Heart left ventricle (tissue), 16 donors: ENCODE results near the gene CRIM1. TPM values are rescaled to one million over a fixed set of nuclear protein-coding genes. Genes with fewer than 3 reads are reported as not detected.

Experiments
- ATAC-seq, 4 donors: fragments of 200-7000 bp; cut with Tn5 transposase; one replicate each; pipeline ENCODE4 v1.9.1; 2020 to 2022; ENCODE audit warnings: moderate library complexity in 4 of 4, mild to moderate bottlenecking in 3 of 4, moderate number of reproducible peaks in 1 of 4
- DNase-seq, 5 donors: peaks; one replicate each; pipeline ENCODE4 v3.0.0-alpha.2; 2020
- H3K27ac ChIP-seq, 12 donors: fragments of 200-600 bp; sonication (generic) in 4 of 12; one replicate each; pipeline versions ENCODE4 v1.5.0 to v1.8.0; 2016 to 2022; ENCODE audit warnings: mild to moderate bottlenecking in 2 of 12
- H3K27me3 ChIP-seq, 9 donors: fragments of 200-600 bp; sonication (generic) in 2 of 9; one replicate each; pipeline versions ENCODE4 v1.5.1 to v1.8.0; 2016 to 2022; ENCODE audit warnings: mild to moderate bottlenecking in 3 of 9
- H3K36me3 ChIP-seq, 9 donors: fragments of 200-600 bp; sonication (generic) in 2 of 9; one replicate each; pipeline versions ENCODE4 v1.5.0 to v1.8.0; 2018 to 2022; ENCODE audit warnings: mild to moderate bottlenecking in 2 of 9
- H3K4me1 ChIP-seq, 12 donors: fragments of 200-600 bp; sonication (generic) in 4 of 12; one replicate each; pipeline versions ENCODE4 v1.5.0 to v1.8.0; 2016 to 2022; ENCODE audit warnings: mild to moderate bottlenecking in 3 of 12
- H3K4me3 ChIP-seq, 12 donors: fragments of 200-600 bp; sonication (generic) in 4 of 12; one replicate each; pipeline versions ENCODE4 v1.5.0 to v1.8.0; 2017 to 2022; ENCODE audit warnings: mild to moderate bottlenecking in 9 of 12, moderate library complexity in 4 of 12
- H3K9me3 ChIP-seq, 12 donors: fragments of 200-600 bp; sonication (generic) in 4 of 12; one replicate each; pipeline versions ENCODE4 v1.5.0 to v1.8.0; 2016 to 2022; ENCODE audit warnings: mild to moderate bottlenecking in 1 of 12
- CTCF ChIP-seq, 12 donors: fragments of 200-600 bp; sonication (generic) in 4 of 12; IDR thresholded peaks; one replicate each; pipeline versions ENCODE4 v1.5.0 to v1.8.0; 2018 to 2022; ENCODE audit warnings: antibody characterized with exemption in 12 of 12, mild to moderate bottlenecking in 5 of 12
- POLR2A ChIP-seq, 2 donors: fragments of 450-650 bp; IDR thresholded peaks; one replicate each; pipeline ENCODE4 v1.6.1; 2017; ENCODE audit warnings: antibody characterized with exemption in 2 of 2, mild to moderate bottlenecking in 2 of 2, moderate library complexity in 2 of 2
- WGBS, 4 donors: extraction: QIAGEN DNeasy Blood & Tissue Kit in 2 of 4; methylation state at CpG; one replicate each; pipeline versions ENCODE4 v1.1.5 to v1.1.7; 2013 to 2018; 5-methylcytosine and 5-hydroxymethylcytosine counted together
- intact Hi-C, 10 donors: fragments of 100-400 bp; cut with DNase I; formaldehyde crosslinking; loops; one replicate each; pipeline versions ENCODE4 v1.11.1 to v1.14.2; 2022
- polyA plus RNA-seq, 2 donors: library from polyadenylated mRNA; stranded (reverse); fragments of 200-250 nt; gene quantifications; one replicate each; pipeline ENCODE4 v1.2.3, GENCODE V29; 2013
- total RNA-seq, 9 donors: library from RNA; depleted of rRNA in 2 of 9; stranded (reverse); fragments of >200 nt in 2 of 9; fragmentation: NEBNext Ultra II Directional in 3 of 9; extraction: Animal tissue kit (Norgen Biotek cat#: 25700) in 3 of 9; gene quantifications; one replicate each; pipeline versions ENCODE4 v1.1.0 to v1.2.4, GENCODE V29; 2016 to 2023
- donor health status: ischemic (EF 13 %, LVEDD 7.1; RV severe dilation, severe dysfunction).
- donor health status: healthy with polysubstance abuse.
- donor health status: DM: no; HTN: yes; CAD: no.
- donor health status: DM: no; HTN: no; CAD: no.
- donor health status: ischemic (EF 25% LVEDD 6.9; RV normal size, moderate dysfunction).
- donor health status: ischemic (EF 25% LVEDD 5.7; RV mildly dilated, moderate dysfunction).
- donor health status: healthy.
- donor health status: DM: yes; HTN: yes; CAD: no.
- donor health status: ischemic (EF 35%, LVEDD 5.7; RV mildly dilated, moderate dysfunction).
- donor health status: nonischemic (EF 11% LVEDD 7.7; RV severe dilation, severe dysfunction).
- donor health status: DM: yes; HTN: yes; CAD: no.
- donor health status: PGD.
- donor health status: ischemic (EF 29% LVEDD 5.4; RV normal size, mild dysfunction).
- donor health status: nonischemic (EF 23%, LVEDD 6.1; RV moderate dilation, normal function).

Gene CRIM1
- total and polyA plus RNA-seq, 11 donors, result 14.7 to 120 (median 81.8) TPM

GRCh38 chr2:36469710-36470109, 114.1 kb downstream of the CRIM1 start:
- WGBS, 4 donors, result 50 to 61% (median 54%) methylated on average over 3 of the region's 3 CpGs
- H3K36me3 ChIP-seq, result peaks cover 0 to 59% (median 9%) of the 10 kb centered on the region in 9 donors

GRCh38 chr2:36473230-36473629, 117.7 kb downstream of the CRIM1 start:
- no peak for DNase-seq
- TF ChIP-seq CTCF (IDR thresholded peaks at IDR 0.05), result no peak
- TF ChIP-seq POLR2A (IDR thresholded peaks at IDR 0.05), result no peak
- peaks cover 0 to 40% (median 12%) of the 10 kb centered on the region in 9 donors for H3K36me3 ChIP-seq
- no peak overlapping the region for H3K27ac ChIP-seq
- WGBS, 4 donors, result 91 to 93% (median 92%) methylated on average over 2 of the region's 2 CpGs
- H3K9me3 ChIP-seq, result peaks cover 0 to 30% (median 12%) of the 10 kb centered on the region in 12 donors
- no peaks in the 10 kb centered on the region for H3K27me3 ChIP-seq
- H3K4me3 ChIP-seq, result no peak overlapping the region
- intact Hi-C loops, result no loop called here
- no peak for ATAC-seq
- H3K4me1 ChIP-seq, result peaks cover 0 to 35% (median 22%) of the 10 kb centered on the region in 12 donors

More at GRCh38 chr2:36469710-36470109, 114.1 kb downstream of the CRIM1 start:
- peak in 2 of 4 donors; percentile 22 to 44 for ATAC-seq
- TF ChIP-seq POLR2A (IDR thresholded peaks at IDR 0.05), result no peak
- no peak for TF ChIP-seq CTCF (IDR thresholded peaks at IDR 0.05)
- Histone ChIP-seq H3K4me3 (no peak overlapping the region), H3K27ac (peak overlapping the region in 4 of 12 donors; percentile 9 to 21 (median 18)), H3K9me3 (peaks cover 0 to 12% (median 3%) of the 10 kb centered on the region in 12 donors), H3K4me1 (peaks cover 0 to 34% (median 13%) of the 10 kb centered on the region in 12 donors), H3K27me3 (no peaks in the 10 kb centered on the region)
- intact Hi-C loops, result no loop called here
- DNase-seq, result no peak

- Histone ChIP-seq H3K4me3 (no peak overlapping the region), H3K9me3 (peaks cover 0 to 30% (median 12%) of the 10 kb centered on the region in 12 donors), H3K4me1 (peaks cover 0 to 29% (median 15%) of the 10 kb centered on the region in 12 donors), H3K36me3 (peaks cover 0 to 58% (median 38%) of the 10 kb centered on the region in 9 donors), H3K27me3 (no peaks in the 10 kb centered on the region), H3K27ac (no peak overlapping the region)
- TF ChIP-seq CTCF (IDR thresholded peaks at IDR 0.05), result no peak
- TF ChIP-seq POLR2A (IDR thresholded peaks at IDR 0.05), result no peak
- DNase-seq (no peak), ATAC-seq (no peak)
- intact Hi-C loops, result no loop called here
These were observed 120.8 kb downstream of the CRIM1 start for GRCh38 chr2:36476411-36476810.

GRCh38 chr2:36477315-36477714, 121.7 kb downstream of the CRIM1 start:
- peaks cover 0 to 29% (median 15%) of the 10 kb centered on the region in 12 donors for H3K4me1 ChIP-seq
- intact Hi-C loops, result no loop called here
- DNase-seq, result no peak
- WGBS, 4 donors, result 90 to 93% (median 92%) methylated on average over 4 of the region's 4 CpGs
- no peak for TF ChIP-seq CTCF (IDR thresholded peaks at IDR 0.05)
- TF ChIP-seq POLR2A (IDR thresholded peaks at IDR 0.05), result no peak
- H3K4me3 ChIP-seq, result no peak overlapping the region
- ATAC-seq, result no peak
- H3K9me3 ChIP-seq, result peaks cover 0 to 30% (median 12%) of the 10 kb centered on the region in 12 donors
- no peaks in the 10 kb centered on the region for H3K27me3 ChIP-seq
- peaks cover 0 to 63% (median 47%) of the 10 kb centered on the region in 9 donors for H3K36me3 ChIP-seq
- peak overlapping the region in 6 of 12 donors; percentile 35 to 68 (median 44) for H3K27ac ChIP-seq
